Skeletal muscle satellite cell (primary cell): ENCODE data around the gene FOXP4.

Experiments used
- H3K27me3 ChIP-seq: 2 replicates; pipeline ENCODE4 v1.7.0; 2013; ENCODE audit warnings: low read length; ENCODE audit not compliant: control insufficient read depth, insufficient read depth
- H3K36me3 ChIP-seq: 2 replicates; pipeline ENCODE4 v1.7.0; 2013; ENCODE audit warnings: mild to moderate bottlenecking, control low read depth, low read length; ENCODE audit not compliant: insufficient read depth
- H3K4me1 ChIP-seq: 2 replicates; pipeline ENCODE4 v1.7.0; 2013; ENCODE audit warnings: low read length; ENCODE audit not compliant: control insufficient read depth, insufficient read depth
- H3K4me2 ChIP-seq: 2 replicates; pipeline ENCODE4 v1.7.0; 2013; ENCODE audit warnings: mild to moderate bottlenecking, low read length
- H3K4me3 ChIP-seq: 2 replicates; pipeline ENCODE4 v1.7.0; 2013; ENCODE audit warnings: low read length
- H3K9ac ChIP-seq: 2 replicates; pipeline ENCODE4 v1.7.0; 2013; ENCODE audit warnings: mild to moderate bottlenecking, low read depth, low read length, moderate library complexity
- H3K9me3 ChIP-seq: replicated peaks from 2 replicates; pipeline ENCODE4 v1.7.0; 2013; ENCODE audit warnings: mild to moderate bottlenecking, control low read depth, low read length

The FOXP4 gene

DNA sequence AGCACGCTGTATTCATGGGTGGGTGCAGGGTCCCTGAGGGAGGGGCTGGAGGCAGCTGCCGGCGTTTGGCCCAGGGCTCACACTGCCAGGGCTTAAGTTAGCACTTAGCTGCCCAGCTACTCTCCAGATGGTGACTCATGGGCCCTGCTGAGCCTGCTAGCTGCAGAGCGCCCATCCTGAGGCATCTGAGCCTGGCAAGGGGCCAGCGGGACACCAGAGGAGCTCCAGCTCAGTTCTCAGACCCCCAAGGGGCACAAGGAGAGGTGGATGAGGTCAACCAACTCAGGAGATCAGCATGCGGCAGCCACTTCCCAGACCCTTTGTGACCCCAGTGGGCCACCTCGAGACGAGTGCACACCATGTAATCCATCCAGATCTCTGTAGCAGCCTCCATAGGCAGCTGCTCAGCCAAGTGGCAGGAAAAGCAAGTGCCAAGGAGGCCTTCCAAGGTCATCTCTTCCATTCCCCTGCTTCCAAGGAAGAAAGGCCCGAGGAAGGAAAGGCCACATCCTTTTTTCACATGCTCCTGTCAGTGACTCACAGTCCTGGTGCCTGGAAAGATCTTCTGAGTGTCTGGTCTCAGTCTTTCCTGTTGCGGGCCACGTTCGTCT lies 35.3 kb downstream of the FOXP4 start:
- H3K4me1 ChIP-seq: peaks cover 40% of the 10 kb centered on the region
- no peaks in the 10 kb centered on the region for H3K9me3 ChIP-seq
- peak overlapping the region; percentile 16 for H3K4me3 ChIP-seq
- H3K27me3 ChIP-seq: no peaks in the 10 kb centered on the region
- peak overlapping the region; percentile 10 for H3K9ac ChIP-seq
- H3K4me2 ChIP-seq: peak overlapping the region; percentile 61
- H3K36me3 ChIP-seq: no peaks in the 10 kb centered on the region

DNA sequence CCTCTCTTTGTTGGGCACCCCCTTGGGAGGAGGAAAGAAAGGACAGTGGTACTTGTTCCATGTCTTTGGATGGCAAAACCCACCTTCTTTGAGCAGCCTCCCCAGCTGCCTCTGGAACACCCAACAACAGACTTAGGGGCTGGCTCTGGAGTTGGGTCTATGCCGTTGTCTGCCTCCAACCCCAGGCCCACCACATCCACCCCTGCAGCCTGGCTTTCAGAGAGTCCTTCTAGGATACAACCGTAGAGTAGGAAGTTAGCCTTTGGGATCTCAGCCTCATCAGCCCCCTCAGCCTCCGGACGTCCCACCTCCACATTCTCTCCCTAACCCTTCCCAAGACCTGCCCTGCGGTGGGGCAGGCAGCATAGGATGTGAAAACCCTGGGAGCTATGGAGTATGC lies 36.4 kb downstream of the FOXP4 start:
- Histone ChIP-seq H3K4me3 (no peak overlapping the region), H3K27me3 (no peaks in the 10 kb centered on the region), H3K4me2 (no peak overlapping the region), H3K9ac (no peak overlapping the region), H3K36me3 (no peaks in the 10 kb centered on the region), H3K4me1 (peaks cover 39% of the 10 kb centered on the region), H3K9me3 (no peaks in the 10 kb centered on the region)

DNA sequence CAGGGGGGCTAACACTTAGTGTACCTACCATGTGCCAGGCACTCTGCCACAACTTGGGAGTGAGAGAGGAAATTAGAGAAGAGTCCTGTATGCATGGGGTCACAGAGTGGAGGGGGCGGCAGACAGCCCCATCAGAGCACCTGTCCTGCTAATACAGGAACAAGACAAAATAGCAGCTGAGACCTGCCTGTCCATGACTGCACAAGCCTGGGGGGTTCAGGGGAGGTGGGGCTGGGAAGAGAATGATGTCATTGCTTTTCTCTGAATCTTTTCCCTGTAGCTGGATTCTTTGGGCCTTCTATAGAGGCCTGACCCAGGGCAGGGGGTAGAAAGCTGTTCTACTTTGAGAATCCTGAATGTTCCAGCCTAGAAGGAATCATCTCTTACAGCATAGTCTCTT lies 37.4 kb downstream of the FOXP4 start:
- Histone ChIP-seq H3K4me2 (no peak overlapping the region), H3K36me3 (no peaks in the 10 kb centered on the region), H3K27me3 (no peaks in the 10 kb centered on the region), H3K9me3 (no peaks in the 10 kb centered on the region), H3K9ac (no peak overlapping the region), H3K4me3 (no peak overlapping the region), H3K4me1 (peaks cover 29% of the 10 kb centered on the region)

DNA sequence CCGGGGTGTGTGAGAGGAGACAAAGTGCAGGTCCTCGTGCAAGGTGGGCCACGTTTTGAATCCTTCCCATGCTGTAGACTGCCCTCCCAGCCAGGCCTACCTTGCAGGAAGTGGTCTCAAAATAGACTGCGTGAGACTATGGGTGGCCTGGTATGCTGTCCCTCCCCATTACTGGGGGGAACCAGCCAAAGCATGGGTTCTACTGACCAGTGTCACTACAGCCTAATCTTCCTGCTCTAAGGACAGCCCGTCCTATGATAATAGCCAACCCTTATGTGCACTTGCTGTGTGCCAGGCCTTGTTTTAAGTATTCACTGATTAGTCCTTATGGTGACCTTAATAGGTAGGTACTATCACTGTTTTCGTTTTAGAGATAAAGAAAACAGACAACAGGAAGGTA lies 38.0 kb downstream of the FOXP4 start:
- H3K27me3 ChIP-seq: no peaks in the 10 kb centered on the region
- H3K9me3 ChIP-seq: no peaks in the 10 kb centered on the region
- no peak overlapping the region for H3K9ac ChIP-seq

DNA sequence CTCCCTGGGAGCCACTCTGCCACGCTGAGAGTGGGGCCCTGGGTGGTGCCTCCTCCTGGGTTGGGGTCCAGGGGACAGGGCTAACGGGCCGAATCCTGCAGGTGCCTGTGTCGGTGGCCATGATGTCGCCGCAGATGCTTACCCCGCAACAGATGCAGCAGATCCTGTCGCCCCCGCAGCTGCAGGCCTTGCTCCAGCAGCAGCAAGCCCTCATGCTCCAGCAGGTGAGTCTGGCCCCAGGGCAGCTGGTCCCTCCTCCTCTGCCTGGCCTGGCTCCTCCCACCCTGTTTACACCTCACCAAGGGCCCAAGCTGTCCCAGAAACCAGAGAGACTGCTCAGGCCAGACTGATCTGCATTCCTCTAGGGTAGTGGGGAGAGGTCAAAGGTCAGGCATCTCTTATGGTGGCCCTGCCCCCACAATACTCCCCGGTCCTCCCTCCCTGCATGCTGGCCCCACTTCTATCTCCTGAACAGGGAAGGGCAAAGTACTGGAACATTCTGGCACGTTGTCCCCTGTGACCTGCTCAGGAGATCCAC lies 38.6 kb downstream of the FOXP4 start:
- no peaks in the 10 kb centered on the region for H3K9me3 ChIP-seq
- H3K4me1 ChIP-seq: peaks cover 21% of the 10 kb centered on the region
- H3K4me3 ChIP-seq: no peak overlapping the region
- no peaks in the 10 kb centered on the region for H3K36me3 ChIP-seq
- H3K27me3 ChIP-seq: no peaks in the 10 kb centered on the region
- H3K9ac ChIP-seq: no peak overlapping the region
- no peak overlapping the region for H3K4me2 ChIP-seq

More for the DNA sequence above, 38.0 kb downstream of the FOXP4 start:
- H3K4me2 ChIP-seq: no peak overlapping the region
- H3K4me1 ChIP-seq: peaks cover 23% of the 10 kb centered on the region
- no peak overlapping the region for H3K4me3 ChIP-seq
- no peaks in the 10 kb centered on the region for H3K36me3 ChIP-seq

DNA sequence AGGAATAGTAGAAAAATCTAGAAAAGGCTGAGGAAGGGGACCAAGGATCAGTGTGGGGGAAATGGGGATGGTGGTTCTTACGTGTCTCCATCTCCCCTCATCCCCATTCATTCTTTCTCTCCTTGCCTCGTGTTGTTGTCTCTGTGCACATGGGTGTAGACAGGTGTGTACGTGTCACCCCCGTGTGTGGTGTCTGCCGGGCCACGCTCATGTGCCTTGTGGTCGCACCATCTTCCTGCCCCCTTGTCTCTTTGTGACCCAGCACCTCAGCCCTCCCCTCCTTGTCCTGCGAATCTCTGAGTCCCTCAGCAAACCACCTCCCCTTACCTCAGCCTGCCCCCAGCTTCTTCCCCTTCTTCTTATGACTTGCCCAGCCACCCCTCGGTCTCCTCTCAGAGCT lies 39.4 kb downstream of the FOXP4 start:
- no peaks in the 10 kb centered on the region for H3K27me3 ChIP-seq
- H3K9ac ChIP-seq: no peak overlapping the region
- H3K9me3 ChIP-seq: no peaks in the 10 kb centered on the region
- H3K36me3 ChIP-seq: no peaks in the 10 kb centered on the region
- peaks cover 18% of the 10 kb centered on the region for H3K4me1 ChIP-seq
- H3K4me3 ChIP-seq: no peak overlapping the region
- H3K4me2 ChIP-seq: no peak overlapping the region

DNA sequence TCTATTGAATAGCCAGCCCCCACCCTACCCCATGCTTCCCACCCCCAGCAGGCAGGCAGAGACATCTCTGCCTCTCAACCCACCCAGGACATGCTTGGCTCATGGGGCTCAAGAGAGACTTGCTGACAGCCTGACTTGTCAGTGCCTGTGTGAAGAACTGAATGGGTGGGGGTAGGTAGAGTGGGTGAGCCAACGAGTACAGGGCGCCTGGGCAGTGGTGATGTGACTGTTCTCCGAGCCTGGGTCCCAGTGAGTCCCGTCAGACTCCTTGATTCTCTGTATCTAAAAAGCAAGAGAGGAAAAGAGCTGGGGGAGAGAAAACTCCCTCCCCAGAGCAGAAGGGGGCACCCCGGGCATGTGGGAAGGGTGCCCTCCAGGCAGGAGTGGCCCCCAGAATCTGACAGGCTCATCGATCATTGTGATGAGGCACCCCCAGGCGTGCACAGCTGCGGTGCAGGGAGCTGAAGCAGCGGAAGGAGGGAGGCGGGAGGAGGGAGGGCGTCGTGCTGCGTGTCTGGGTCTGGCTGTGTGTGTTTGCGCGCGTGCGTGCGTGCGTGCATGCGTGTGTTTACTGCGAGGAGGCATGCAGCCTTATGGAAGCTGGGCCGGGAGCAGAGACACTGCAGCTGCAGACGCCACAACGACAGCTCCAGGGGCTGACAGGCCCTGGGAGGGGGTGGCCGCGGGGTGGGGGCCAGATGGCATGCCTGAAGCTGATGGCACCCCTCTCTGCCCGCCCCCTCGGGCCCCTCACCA lies 40.2 kb downstream of the FOXP4 start:
- H3K4me3 ChIP-seq: no peak overlapping the region
- H3K4me2 ChIP-seq: no peak overlapping the region
- H3K9me3 ChIP-seq: no peaks in the 10 kb centered on the region
- H3K9ac ChIP-seq: no peak overlapping the region
- H3K36me3 ChIP-seq: no peaks in the 10 kb centered on the region
- H3K27me3 ChIP-seq: no peaks in the 10 kb centered on the region
- peaks cover 10% of the 10 kb centered on the region for H3K4me1 ChIP-seq

DNA sequence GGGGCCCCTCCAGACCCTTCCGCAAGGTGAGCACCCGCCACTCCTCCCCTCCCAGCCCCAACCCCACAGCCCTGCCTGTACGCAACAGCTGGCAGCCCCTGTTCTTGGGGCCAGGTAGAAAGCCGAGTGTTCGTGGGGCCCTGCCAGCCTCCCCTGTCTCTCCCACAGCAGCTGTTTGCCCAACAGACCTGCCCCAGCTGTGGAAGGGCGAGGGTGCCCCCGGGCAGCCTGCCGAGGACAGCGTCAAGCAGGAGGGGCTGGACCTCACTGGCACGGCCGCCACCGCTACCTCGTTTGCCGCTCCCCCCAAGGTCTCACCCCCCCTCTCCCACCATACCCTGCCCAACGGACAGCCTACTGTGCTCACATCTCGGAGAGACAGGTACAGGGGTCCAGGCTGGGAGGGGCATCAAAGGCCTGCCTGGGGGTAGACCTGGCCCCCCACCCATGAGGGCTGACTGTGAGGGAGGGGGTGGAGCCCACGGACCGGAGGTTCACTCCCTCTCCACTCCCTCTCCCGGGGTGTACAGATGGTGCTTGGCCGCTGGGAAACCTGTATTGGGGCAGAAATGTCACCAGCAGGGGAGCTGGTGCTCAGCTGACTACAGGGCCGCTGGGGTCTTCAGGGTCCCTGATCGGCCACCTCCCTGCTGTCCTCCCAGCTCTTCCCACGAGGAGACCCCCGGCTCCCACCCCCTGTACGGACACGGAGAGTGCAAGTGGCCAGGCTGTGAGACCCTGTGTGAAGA lies 41.1 kb downstream of the FOXP4 start:
- Histone ChIP-seq H3K4me2 (no peak overlapping the region), H3K9ac (no peak overlapping the region), H3K36me3 (no peaks in the 10 kb centered on the region), H3K9me3 (no peaks in the 10 kb centered on the region), H3K4me3 (no peak overlapping the region), H3K27me3 (no peaks in the 10 kb centered on the region), H3K4me1 (peaks cover 1% of the 10 kb centered on the region)

DNA sequence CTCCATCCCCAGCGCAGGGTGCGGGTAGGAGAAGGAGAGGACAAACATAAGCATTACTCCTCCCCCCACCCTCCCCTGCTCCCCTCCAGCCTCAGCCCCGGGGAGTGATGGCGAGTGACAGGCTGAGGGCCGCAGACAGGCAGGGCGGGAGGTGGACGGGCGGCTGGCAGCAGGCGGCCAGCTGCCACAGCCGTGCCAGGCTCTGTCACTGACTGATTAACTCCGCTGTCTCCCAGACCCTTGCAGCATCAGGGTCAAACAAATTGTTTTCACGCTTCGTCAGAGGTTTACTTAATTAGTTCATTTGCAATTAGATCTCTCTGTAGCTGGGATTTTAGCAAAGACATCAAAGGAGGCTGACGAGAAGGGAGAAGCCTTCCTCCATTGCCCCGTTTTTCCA lies 41.9 kb downstream of the FOXP4 start:
- no peaks in the 10 kb centered on the region for H3K9me3 ChIP-seq
- H3K4me3 ChIP-seq: no peak overlapping the region
- no peak overlapping the region for H3K9ac ChIP-seq
- no peak overlapping the region for H3K4me2 ChIP-seq
- no peaks in the 10 kb centered on the region for H3K4me1 ChIP-seq
- H3K27me3 ChIP-seq: no peaks in the 10 kb centered on the region
- no peaks in the 10 kb centered on the region for H3K36me3 ChIP-seq

DNA sequence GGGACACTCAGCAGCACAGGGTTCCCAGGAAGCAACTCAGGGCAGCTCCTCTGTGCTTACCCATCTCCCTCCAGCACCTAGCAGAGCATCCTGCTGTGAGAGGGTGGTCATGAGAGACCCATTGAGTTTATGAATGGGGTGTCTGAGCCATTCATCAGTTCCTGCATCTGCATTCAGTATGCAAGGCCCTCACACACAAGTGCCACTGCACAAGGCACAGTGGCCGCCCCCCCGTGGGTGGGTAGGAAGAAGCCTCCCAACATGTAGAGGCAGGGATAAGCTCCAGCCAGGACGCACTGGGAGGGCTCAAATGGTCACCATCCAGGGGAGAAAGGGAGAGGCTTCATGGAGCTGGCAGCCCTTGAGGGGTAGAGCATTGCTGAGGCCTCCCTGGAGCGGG lies 43.0 kb downstream of the FOXP4 start:
- Histone ChIP-seq H3K9ac (no peak overlapping the region), H3K4me1 (no peaks in the 10 kb centered on the region), H3K4me2 (no peak overlapping the region), H3K9me3 (no peaks in the 10 kb centered on the region), H3K36me3 (no peaks in the 10 kb centered on the region), H3K27me3 (no peaks in the 10 kb centered on the region), H3K4me3 (no peak overlapping the region)
